HepG2 (cell line): ENCODE data around the gene RBBP8. TPM values are rescaled to one million over a fixed set of nuclear protein-coding genes. Genes with fewer than 3 reads are reported as not detected.

Experiments
- CBX5 ChIP-seq: sonication (generic); formaldehyde crosslinking; IDR thresholded peaks from 2 replicates; pipeline ENCODE4 v1.4.0; 2020; ENCODE audit warnings: missing genetic modification reagents, borderline replicate concordance
- FIP1L1 ChIP-seq: fragments of 200-400 bp; formaldehyde crosslinking; IDR thresholded peaks from 2 replicates; pipeline ENCODE4 v1.6.1; 2018; ENCODE audit warnings: low read depth, mild to moderate bottlenecking, low read length, moderate library complexity, borderline replicate concordance; ENCODE audit not compliant: insufficient read depth
- HOXA7 ChIP-seq: sonication (generic); formaldehyde crosslinking; IDR thresholded peaks from 2 replicates; pipeline ENCODE4 v1.8.1; 2022; ENCODE audit warnings: mild to moderate bottlenecking, missing genetic modification reagents, moderate library complexity
- KDM3A ChIP-seq: IDR thresholded peaks from 2 replicates; pipeline ENCODE4 v1.6.1; 2018; ENCODE audit warnings: low read depth, missing compliant biosample characterization
- KLF16 ChIP-seq, 2 experiments: sonication (generic) in 1 of 2; formaldehyde crosslinking in 1 of 2; IDR thresholded peaks; 2 replicates each; pipeline versions ENCODE4 v1.6.1 to v1.8.0; 2016 to 2023; ENCODE audit warnings: missing genetic modification reagents in 2 of 2, missing compliant biosample characterization in 1 of 2
- MIER2 ChIP-seq: IDR thresholded peaks from 2 replicates; pipeline ENCODE4 v1.6.1; 2016; ENCODE audit warnings: missing biosample characterization, missing genetic modification reagents
- MTA3 ChIP-seq: sonication (generic); formaldehyde crosslinking; IDR thresholded peaks from 2 replicates; pipeline ENCODE4 v1.4.0; 2020; ENCODE audit warnings: missing genetic modification reagents
- POLR2AphosphoS2 ChIP-seq: IDR thresholded peaks from 2 replicates; pipeline ENCODE4 v1.6.1; 2011; ENCODE audit warnings: low read depth, low read length, improper control_type of control experiment
- SALL1 ChIP-seq: sonication (generic); formaldehyde crosslinking; IDR thresholded peaks from 2 replicates; pipeline ENCODE4 v1.8.0; 2022; ENCODE audit warnings: mild to moderate bottlenecking, missing genetic modification reagents
- SIN3B ChIP-seq: fragments of 150-350 bp; IDR thresholded peaks from 2 replicates; pipeline ENCODE4 v1.6.1; 2014; ENCODE audit warnings: low read length
- ZC3H13 ChIP-seq: sonication (generic); formaldehyde crosslinking; IDR thresholded peaks from 2 replicates; pipeline ENCODE4 v1.8.1; 2023; ENCODE audit warnings: mild to moderate bottlenecking, missing genetic modification reagents, moderate library complexity
- ZNF10 ChIP-seq: sonication (generic); formaldehyde crosslinking; IDR thresholded peaks from 2 replicates; pipeline ENCODE4 v1.4.0; 2020; ENCODE audit warnings: mild to moderate bottlenecking, low read depth, missing genetic modification reagents, borderline replicate concordance
- ZNF101 ChIP-seq: sonication (generic); formaldehyde crosslinking; IDR thresholded peaks from 2 replicates; pipeline ENCODE4 v1.4.0; 2020; ENCODE audit warnings: mild to moderate bottlenecking, low read depth, missing genetic modification reagents, borderline replicate concordance
- ZNF331 ChIP-seq: sonication (generic); formaldehyde crosslinking; IDR thresholded peaks from 2 replicates; pipeline ENCODE4 v1.4.0; 2020; ENCODE audit warnings: missing genetic modification reagents
- ZNF737 ChIP-seq: sonication (generic); formaldehyde crosslinking; IDR thresholded peaks from 2 replicates; pipeline ENCODE4 v1.5.0; 2020; ENCODE audit warnings: missing genetic modification reagents, mild to moderate bottlenecking, borderline replicate concordance
- ZNF768 ChIP-seq: sonication (generic); formaldehyde crosslinking; IDR thresholded peaks from 2 replicates; pipeline ENCODE4 v1.4.0; 2020; ENCODE audit warnings: missing genetic modification reagents
- ZNF792 ChIP-seq: IDR thresholded peaks from 2 replicates; pipeline ENCODE4 v1.6.1; 2016
- polyA plus RNA-seq, 8 experiments: library from polyadenylated mRNA; depleted of rRNA in 3 of 8; stranded (reverse) in 7 of 8; unstranded in 1 of 8; fragments of >200 nt; fragmentation: Illumina TruSeq in 4 of 8; extraction: Trizol in 4 of 8; gene quantifications; 2 replicates each; pipeline versions ENCODE4 v1.2.1 to v1.2.3, GENCODE V29; 2011 to 2016; ENCODE audit warnings: low read depth in 4 of 8, missing spikeins in 1 of 8, mixed read lengths in 1 of 8; ENCODE audit not compliant: insufficient read depth in 1 of 8
- total RNA-seq, 5 experiments: library from RNA; depleted of rRNA; stranded (reverse); fragments of >200 nt; fragmentation: Illumina TruSeq; extraction: Trizol; gene quantifications; 2 replicates each; pipeline ENCODE4 v1.2.3, GENCODE V29; 2016; ENCODE audit warnings: low read depth in 1 of 5
- TF ChIP-seq, protein P1 (sequence below): fragments of 450-650 bp; IDR thresholded peaks from 2 replicates; pipeline ENCODE4 v1.6.1; 2017
- TF ChIP-seq, protein P2 (sequence below): sonication (generic); formaldehyde crosslinking; IDR thresholded peaks from 2 replicates; pipeline ENCODE4 v1.5.0; 2020; ENCODE audit warnings: missing genetic modification reagents
- TF ChIP-seq, protein P3 (sequence below): sonication (generic); formaldehyde crosslinking; IDR thresholded peaks from 2 replicates; pipeline ENCODE4 v1.4.0; 2020; ENCODE audit warnings: mild to moderate bottlenecking, low read depth, missing genetic modification reagents
- TF ChIP-seq, protein P4 (sequence below): sonication (generic); formaldehyde crosslinking; IDR thresholded peaks from 2 replicates; pipeline ENCODE4 v1.8.1; 2023; ENCODE audit warnings: mild to moderate bottlenecking, missing genetic modification reagents, borderline replicate concordance
- TF ChIP-seq, protein P5 (sequence below): fragments of 450-650 bp; IDR thresholded peaks from 2 replicates; pipeline ENCODE4 v1.6.1; 2016
- TF ChIP-seq, protein P6 (sequence below): sonication (generic); formaldehyde crosslinking; IDR thresholded peaks from 2 replicates; pipeline ENCODE4 v1.5.0; 2020; ENCODE audit warnings: missing genetic modification reagents

The RBBP8 gene
- total and polyA plus RNA-seq, 2 of the 13 experiments (the other 11 are each of a cell fraction or from before 2014, with no cell fraction given): 14.2 to 47.4 TPM

DNA sequence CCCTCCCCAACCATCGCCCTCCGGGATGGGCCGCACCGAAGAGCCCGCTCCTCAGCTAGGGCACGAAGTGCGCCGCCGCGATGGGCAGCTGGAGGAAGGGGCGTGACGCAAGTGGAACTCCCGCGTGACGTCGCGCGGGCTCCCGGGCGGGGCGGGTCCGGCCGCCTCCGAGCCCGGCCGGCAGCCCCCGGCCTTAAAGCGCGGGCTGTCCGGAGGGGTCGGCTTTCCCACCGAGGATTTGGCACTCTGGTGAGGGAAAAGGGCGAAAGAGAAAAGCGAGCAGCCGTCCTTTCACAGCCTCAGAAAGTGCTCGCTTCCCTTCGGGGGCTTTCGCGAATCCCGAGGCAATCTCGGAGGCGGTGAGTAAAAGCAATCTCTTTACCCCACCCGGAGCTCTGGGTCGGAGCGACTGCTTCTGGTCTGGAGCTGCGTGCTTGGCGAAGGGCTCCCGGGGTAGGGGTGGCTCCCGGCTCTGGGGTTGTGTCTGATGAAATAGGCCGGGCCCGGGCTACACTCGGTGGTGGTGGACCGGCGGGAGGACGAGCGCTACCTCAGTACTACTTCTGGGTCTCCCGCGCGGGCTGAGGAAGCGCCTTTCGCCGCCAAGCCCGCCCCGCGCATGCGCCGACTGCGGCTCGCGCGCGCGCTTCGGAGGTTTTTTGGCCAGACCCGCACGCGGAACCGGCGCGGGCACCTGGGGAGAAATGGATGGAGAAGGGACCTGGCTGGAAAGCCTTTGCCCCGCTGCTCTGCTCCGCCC lies at the start of gene RBBP8 (continued):
- TF ChIP-seq, protein P1, sequence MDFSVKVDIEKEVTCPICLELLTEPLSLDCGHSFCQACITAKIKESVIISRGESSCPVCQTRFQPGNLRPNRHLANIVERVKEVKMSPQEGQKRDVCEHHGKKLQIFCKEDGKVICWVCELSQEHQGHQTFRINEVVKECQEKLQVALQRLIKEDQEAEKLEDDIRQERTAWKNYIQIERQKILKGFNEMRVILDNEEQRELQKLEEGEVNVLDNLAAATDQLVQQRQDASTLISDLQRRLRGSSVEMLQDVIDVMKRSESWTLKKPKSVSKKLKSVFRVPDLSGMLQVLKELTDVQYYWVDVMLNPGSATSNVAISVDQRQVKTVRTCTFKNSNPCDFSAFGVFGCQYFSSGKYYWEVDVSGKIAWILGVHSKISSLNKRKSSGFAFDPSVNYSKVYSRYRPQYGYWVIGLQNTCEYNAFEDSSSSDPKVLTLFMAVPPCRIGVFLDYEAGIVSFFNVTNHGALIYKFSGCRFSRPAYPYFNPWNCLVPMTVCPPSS: no peak
- TF ChIP-seq ZNF737 (no peak), ZNF768 (CRISPR knock-in tag) (peak; percentile 44; the same call in 1 of the 2 replicates), ZNF331 (CRISPR knock-in tag) (peak; percentile 52; the same call in 1 of the 2 replicates), SALL1 (CRISPR knock-in tag) (peak; percentile 75), SIN3B (0 out of 2 replicates have a peak, but pooled peaks have one; percentile 31), FIP1L1 (no peak), MTA3 (no peak), POLR2AphosphoS2 (no peak), ZNF10 (no peak), KLF16 (CRISPR knock-in tag; IDR thresholded peaks at IDR 0.05) (no peak; a peak in 1 of 4 replicates), ZC3H13 (peak; percentile 91), MIER2 (no peak), ZNF101 (CRISPR knock-in tag) (no peak), KDM3A (CRISPR knock-in tag) (0 out of 2 replicates have a peak, but pooled peaks have one; percentile 33), HOXA7 (CRISPR knock-in tag) (no peak), ZNF792 (CRISPR knock-in tag) (no peak), CBX5 (CRISPR knock-in tag) (no peak)
- TF ChIP-seq, protein P2, sequence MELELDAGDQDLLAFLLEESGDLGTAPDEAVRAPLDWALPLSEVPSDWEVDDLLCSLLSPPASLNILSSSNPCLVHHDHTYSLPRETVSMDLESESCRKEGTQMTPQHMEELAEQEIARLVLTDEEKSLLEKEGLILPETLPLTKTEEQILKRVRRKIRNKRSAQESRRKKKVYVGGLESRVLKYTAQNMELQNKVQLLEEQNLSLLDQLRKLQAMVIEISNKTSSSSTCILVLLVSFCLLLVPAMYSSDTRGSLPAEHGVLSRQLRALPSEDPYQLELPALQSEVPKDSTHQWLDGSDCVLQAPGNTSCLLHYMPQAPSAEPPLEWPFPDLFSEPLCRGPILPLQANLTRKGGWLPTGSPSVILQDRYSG: no peak
- TF ChIP-seq, protein P3, sequence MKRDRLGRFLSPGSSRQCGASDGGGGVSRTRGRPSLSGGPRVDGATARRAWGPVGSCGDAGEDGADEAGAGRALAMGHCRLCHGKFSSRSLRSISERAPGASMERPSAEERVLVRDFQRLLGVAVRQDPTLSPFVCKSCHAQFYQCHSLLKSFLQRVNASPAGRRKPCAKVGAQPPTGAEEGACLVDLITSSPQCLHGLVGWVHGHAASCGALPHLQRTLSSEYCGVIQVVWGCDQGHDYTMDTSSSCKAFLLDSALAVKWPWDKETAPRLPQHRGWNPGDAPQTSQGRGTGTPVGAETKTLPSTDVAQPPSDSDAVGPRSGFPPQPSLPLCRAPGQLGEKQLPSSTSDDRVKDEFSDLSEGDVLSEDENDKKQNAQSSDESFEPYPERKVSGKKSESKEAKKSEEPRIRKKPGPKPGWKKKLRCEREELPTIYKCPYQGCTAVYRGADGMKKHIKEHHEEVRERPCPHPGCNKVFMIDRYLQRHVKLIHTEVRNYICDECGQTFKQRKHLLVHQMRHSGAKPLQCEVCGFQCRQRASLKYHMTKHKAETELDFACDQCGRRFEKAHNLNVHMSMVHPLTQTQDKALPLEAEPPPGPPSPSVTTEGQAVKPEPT (CRISPR knock-in tag): no peak; the same call in 1 of the 2 replicates
- TF ChIP-seq, protein P4, sequence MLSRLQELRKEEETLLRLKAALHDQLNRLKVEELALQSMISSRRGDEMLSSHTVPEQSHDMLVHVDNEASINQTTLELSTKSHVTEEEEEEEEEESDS (CRISPR knock-in tag): no peak
- TF ChIP-seq, protein P5, sequence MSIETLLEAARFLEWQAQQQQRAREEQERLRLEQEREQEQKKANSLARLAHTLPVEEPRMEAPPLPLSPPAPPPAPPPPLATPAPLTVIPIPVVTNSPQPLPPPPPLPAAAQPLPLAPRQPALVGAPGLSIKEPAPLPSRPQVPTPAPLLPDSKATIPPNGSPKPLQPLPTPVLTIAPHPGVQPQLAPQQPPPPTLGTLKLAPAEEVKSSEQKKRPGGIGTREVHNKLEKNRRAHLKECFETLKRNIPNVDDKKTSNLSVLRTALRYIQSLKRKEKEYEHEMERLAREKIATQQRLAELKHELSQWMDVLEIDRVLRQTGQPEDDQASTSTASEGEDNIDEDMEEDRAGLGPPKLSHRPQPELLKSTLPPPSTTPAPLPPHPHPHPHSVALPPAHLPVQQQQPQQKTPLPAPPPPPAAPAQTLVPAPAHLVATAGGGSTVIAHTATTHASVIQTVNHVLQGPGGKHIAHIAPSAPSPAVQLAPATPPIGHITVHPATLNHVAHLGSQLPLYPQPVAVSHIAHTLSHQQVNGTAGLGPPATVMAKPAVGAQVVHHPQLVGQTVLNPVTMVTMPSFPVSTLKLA: no peak
- TF ChIP-seq, protein P6, sequence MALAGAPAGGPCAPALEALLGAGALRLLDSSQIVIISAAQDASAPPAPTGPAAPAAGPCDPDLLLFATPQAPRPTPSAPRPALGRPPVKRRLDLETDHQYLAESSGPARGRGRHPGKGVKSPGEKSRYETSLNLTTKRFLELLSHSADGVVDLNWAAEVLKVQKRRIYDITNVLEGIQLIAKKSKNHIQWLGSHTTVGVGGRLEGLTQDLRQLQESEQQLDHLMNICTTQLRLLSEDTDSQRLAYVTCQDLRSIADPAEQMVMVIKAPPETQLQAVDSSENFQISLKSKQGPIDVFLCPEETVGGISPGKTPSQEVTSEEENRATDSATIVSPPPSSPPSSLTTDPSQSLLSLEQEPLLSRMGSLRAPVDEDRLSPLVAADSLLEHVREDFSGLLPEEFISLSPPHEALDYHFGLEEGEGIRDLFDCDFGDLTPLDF (CRISPR knock-in tag): peak; percentile 87
